GM12878 (cell line): ENCODE measurements around the gene CYB5R3. TPM values are rescaled to one million over a fixed set of nuclear protein-coding genes. Genes with fewer than 3 reads are reported as not detected.
A peak's percentile ranks its signal among the peaks of the same experiment; 100 is the strongest.

Source experiments
- ATAC-seq: fragments of 200-7000 bp; cut with Tn5 transposase; 3 replicates; pipeline ENCODE4 v1.9.1; 2020; ENCODE audit warnings: mild to moderate bottlenecking, moderate library complexity
- BruUV-seq: library from RNA; stranded (reverse); fragments of 400-500 nt; replicated peaks from 2 replicates; lab custom pipeline; 2021; lab: Mats Ljungman, UMichigan
- CTCF ChIA-PET: fragments of 300-600 bp; sonication (Branson Sonifier 250); formaldehyde crosslinking; extraction: SDS; loops from one replicate; lab custom pipeline; 2021; ENCODE audit warnings: inconsistent platforms; lab: Yijun Ruan, JAX
- POLR2A ChIA-PET: fragments of 350-600 bp; formaldehyde crosslinking; extraction: SDS; loops from one replicate; lab custom pipeline; 2021; ENCODE audit warnings: inconsistent platforms; lab: Charles Lee
- RAD21 ChIA-PET: fragments of 300-600 bp; sonication (Branson Sonifier 250); formaldehyde crosslinking; loops from one replicate; lab custom pipeline; 2023; ENCODE audit warnings: antibody characterized with exemption; ENCODE audit not compliant: unreplicated experiment; lab: Charles Lee
- SMC1A ChIA-PET: fragments of 300-600 bp; sonication (Branson Sonifier 250); formaldehyde crosslinking; loops from one replicate; lab custom pipeline; 2023; ENCODE audit not compliant: unreplicated experiment, uncharacterized antibody; lab: Charles Lee
- DNase-seq: peaks from one replicate; pipeline ENCODE4 v3.0.0-alpha.2; 2011; ENCODE audit warnings: low read depth, low spot score
- FAIRE-seq: peaks from 3 replicates; lab custom pipeline; 2011; peaks lifted over from hg19 to GRCh38; lab: Jason Lieb, UNC
- H2AFZ ChIP-seq: 2 replicates; pipeline ENCODE4 v1.6.0; 2011; ENCODE audit warnings: low read depth, low read length, control low read depth; ENCODE audit not compliant: control insufficient read depth
- H3K27ac ChIP-seq: 2 replicates; pipeline ENCODE4 v1.5.1; 2011; ENCODE audit warnings: control low read depth; ENCODE audit not compliant: control insufficient read depth, insufficient read depth
- H3K27me3 ChIP-seq, 2 experiments: replicated peaks in 1 of 2; 2 replicates each; pipeline versions ENCODE4 v1.6.0 to v1.6.1; 2011; ENCODE audit warnings: low read length in 1 of 2; ENCODE audit not compliant: control insufficient read depth in 2 of 2, insufficient read depth in 2 of 2
- H3K36me3 ChIP-seq, 2 experiments: 2 replicates each; pipeline ENCODE4 v1.5.1; 2011; ENCODE audit warnings: low read length in 1 of 2; ENCODE audit not compliant: control insufficient read depth in 2 of 2, insufficient read depth in 2 of 2
- H3K4me1 ChIP-seq: 2 replicates; pipeline ENCODE4 v1.6.1; 2011; ENCODE audit warnings: mild to moderate bottlenecking, low read length, moderate library complexity, mixed read lengths; ENCODE audit not compliant: control insufficient read depth, insufficient read depth
- H3K4me2 ChIP-seq: 2 replicates; pipeline ENCODE4 v1.6.0; 2011; ENCODE audit warnings: control low read depth; ENCODE audit not compliant: control insufficient read depth, insufficient read depth
- H3K4me3 ChIP-seq: fragments of 200-600 bp; sonication (generic); 2 replicates; pipeline ENCODE4 v1.5.1; 2016
- H3K79me2 ChIP-seq: 2 replicates; pipeline ENCODE4 v1.6.0; 2011; ENCODE audit warnings: low read length; ENCODE audit not compliant: control insufficient read depth, insufficient read depth
- H3K9ac ChIP-seq: 2 replicates; pipeline ENCODE4 v1.8.0; 2011; ENCODE audit warnings: low read length, control low read depth, mixed read lengths; ENCODE audit not compliant: control insufficient read depth, insufficient read depth
- H3K9me3 ChIP-seq: replicated peaks from 3 replicates; pipeline ENCODE4 v1.5.1; 2011; ENCODE audit warnings: mild to moderate bottlenecking, low read length; ENCODE audit not compliant: control insufficient read depth, insufficient read depth
- H4K20me1 ChIP-seq: 2 replicates; pipeline ENCODE4 v1.6.0; 2011; ENCODE audit not compliant: control insufficient read depth, insufficient read depth
- BRCA1 ChIP-seq: IDR thresholded peaks from 2 replicates; pipeline ENCODE4 v1.6.1; 2011; ENCODE audit warnings: low read depth, low read length, improper control_type of control experiment
- CREB1 ChIP-seq: IDR thresholded peaks from 2 replicates; pipeline ENCODE4 v1.6.1; 2012; ENCODE audit warnings: low read depth, mild to moderate bottlenecking, inconsistent platforms
- EP300 ChIP-seq, 2 experiments: fragments of 150-350 bp in 1 of 2; IDR thresholded peaks; 2 replicates each; pipeline ENCODE4 v1.6.1; 2011 to 2012; ENCODE audit warnings: low read depth in 2 of 2, low read length in 2 of 2, borderline replicate concordance in 1 of 2, improper control_type of control experiment in 1 of 2, inconsistent platforms in 1 of 2; ENCODE audit not compliant: control insufficient read depth in 1 of 2
- GATAD2B ChIP-seq: fragments of 450-650 bp; conservative IDR thresholded peaks from 2 replicates; pipeline ENCODE4 v1.6.1; 2017; ENCODE audit warnings: low read depth, mild to moderate bottlenecking, moderate library complexity
- MLLT1 ChIP-seq: fragments of 450-650 bp; IDR thresholded peaks from 2 replicates; pipeline ENCODE4 v1.6.1; 2016; ENCODE audit warnings: mild to moderate bottlenecking
- PAX8 ChIP-seq: fragments of 450-650 bp; IDR thresholded peaks from 2 replicates; pipeline ENCODE4 v1.6.1; 2017; ENCODE audit warnings: mild to moderate bottlenecking, moderate library complexity
- SIX5 ChIP-seq: IDR thresholded peaks from 2 replicates; pipeline ENCODE4 v1.6.1; 2011; ENCODE audit warnings: mild to moderate bottlenecking, low read depth, low read length, moderate library complexity; ENCODE audit not compliant: severe bottlenecking
- STAT1 ChIP-seq: fragments of 450-650 bp; conservative IDR thresholded peaks from 2 replicates; pipeline ENCODE4 v1.6.1; 2014; ENCODE audit warnings: antibody characterized with exemption, mild to moderate bottlenecking
- TCF12 ChIP-seq: IDR thresholded peaks from 2 replicates; pipeline ENCODE4 v1.6.1; 2011; ENCODE audit warnings: low read depth, mild to moderate bottlenecking, low read length
- YY1 ChIP-seq: IDR thresholded peaks from 2 replicates; pipeline ENCODE4 v1.6.1; 2011; ENCODE audit warnings: low read depth, mild to moderate bottlenecking, low read length
- ZBTB40 ChIP-seq: fragments of 450-650 bp; IDR thresholded peaks from 2 replicates; pipeline ENCODE4 v1.6.1; 2016; ENCODE audit warnings: mild to moderate bottlenecking, moderate library complexity, borderline replicate concordance
- ZNF24 ChIP-seq: fragments of 450-650 bp; IDR thresholded peaks from 2 replicates; pipeline ENCODE4 v1.6.1; 2017; ENCODE audit warnings: antibody characterized with exemption, mild to moderate bottlenecking
- WGBS: methylation state at CpG from one replicate; pipeline ENCODE4 v1.1.6; 2016; ENCODE audit warnings: low lambda C conversion rate; ENCODE audit not compliant: insufficient replicate concordance, insufficient coverage; ENCODE audit errors: missing lambda C conversion rate; 5-methylcytosine and 5-hydroxymethylcytosine counted together
- in situ Hi-C: fragments of 300-500 bp; cut with MboI; formaldehyde crosslinking; loops from 9 replicates; pipeline ENCODE4 v1.14.3; 2018; ENCODE audit warnings: mixed read lengths
- intact Hi-C: fragments of 100-400 bp; cut with micrococcal nuclease; formaldehyde crosslinking; loops from one replicate; pipeline ENCODE4 v1.14.2; 2022; ENCODE audit not compliant: unreplicated experiment
- polyA plus RNA-seq, 11 experiments: library from polyadenylated mRNA; depleted of rRNA in 4 of 11; unstranded in 6 of 11; stranded (reverse) in 5 of 11; fragments of >200 nt; fragmentation: Nextera tagmentation in 4 of 11; fragmentation: Illumina TruSeq in 1 of 11; extraction: Ambion mirVana in 4 of 11; extraction: Trizol in 1 of 11; gene quantifications; 1 replicate in 1 of 11; 2 replicates in 10 of 11; pipeline versions ENCODE4 v1.2.1 to v1.2.3, GENCODE V29; 2011 to 2016; ENCODE audit warnings: inconsistent platforms in 2 of 11, missing spikeins in 2 of 11, low read depth in 1 of 11
- total RNA-seq, 4 experiments: library from RNA; depleted of rRNA in 3 of 4; stranded (reverse); fragments of >200 nt in 3 of 4; fragmentation: Illumina TruSeq in 1 of 4; extraction: Trizol in 1 of 4; gene quantifications; 2 replicates each; pipeline versions ENCODE4 v1.2.1 to v1.2.3, GENCODE V29; 2013 to 2021

The CYB5R3 gene
- total and polyA plus RNA-seq, 10 of the 15 experiments (the other 5 are each of a cell fraction or from before 2014, with no cell fraction given), result 2.0 to 119 (median 67.8) TPM

GRCh38 chr22:42648017-42648367, 1.2 kb downstream of the CYB5R3 start:
- no peak for ATAC-seq
- WGBS, result 11% methylated on average over 4 of the region's 4 CpGs
- TF ChIP-seq EP300 (IDR thresholded peaks at IDR 0.05; ENCODE audit: borderline replicate concordance in 1 of 2, control insufficient read depth in 1 of 2, low read depth in 2 of 2, low read length in 2 of 2) (no peak), CREB1 (no peak), SIX5 (no peak), TCF12 (no peak), MLLT1 (no peak), PAX8 (no peak), BRCA1 (no peak), ZBTB40 (no peak), ZNF24 (no peak), GATAD2B (no peak), YY1 (no peak), STAT1 (no peak)
- intact Hi-C loops (loop anchor here (2.0 kb wide), 1 partner anchor 33 kb away; the partner anchor contains the start of gene POLDIP3), in situ Hi-C loops (no loop called here)
- Histone ChIP-seq H3K27ac (peak overlapping the region; percentile 69; the same call in 1 of the 2 replicates), H3K79me2 (peaks cover 54% of the 10 kb centered on the region), H3K9ac (peak overlapping the region; percentile 85), H4K20me1 (no peaks in the 10 kb centered on the region), H2AFZ (no peak overlapping the region), H3K4me1 (peaks cover 39% of the 10 kb centered on the region), H3K4me3 (peak overlapping the region; percentile 100), H3K9me3 (no peaks in the 10 kb centered on the region), H3K36me3 (no peaks in the 10 kb centered on the region), H3K27me3 (no peaks in the 10 kb centered on the region), H3K4me2 (peak overlapping the region; percentile 98)
- SMC1A ChIA-PET, result interaction anchor here (0.7 to 1.9 kb wide), 3 partner anchors 17 to 64 kb away, joined by 3 to 6 read pairs (median 3); no protein-coding TSS in a partner anchor
- RAD21 ChIA-PET, result interaction anchor here (0.6 to 1.0 kb wide), 2 partner anchors 8 to 128 kb away, joined by 3 read pairs; partner anchors contain the start of gene RRP7A
- BruUV-seq, result no TSS peak
- POLR2A ChIA-PET, result interaction anchor here (0.7 to 2.1 kb wide), 3 partner anchors 9 to 365 kb away, joined by 3 to 11 read pairs (median 4); partner anchors contain the start of gene POLDIP3
- CTCF ChIA-PET, result interaction anchor here (0.7 to 3.0 kb wide), 3 partner anchors 12 to 26 kb away, joined by 4 to 17 read pairs (median 5); no protein-coding TSS in a partner anchor
- no peak for DNase-seq
- FAIRE-seq, result no peak
